ENCODE results near the gene XYLT2. TPM values are rescaled to one million over a fixed set of nuclear protein-coding genes. Genes with fewer than 3 reads are reported as not detected.

Gene XYLT2
- total and polyA plus RNA-seq, 2 of the 13 experiments (the other 11 are each of a cell fraction or from before 2014, with no cell fraction given), result 17.0 to 22.1 TPM

- TF ChIP-seq ZFP91 (CRISPR knock-in tag; IDR thresholded peaks at IDR 0.05; ENCODE audit: borderline replicate concordance) (peak; percentile 90), KAT2B (IDR thresholded peaks at IDR 0.05; ENCODE audit: borderline replicate concordance, low read depth, low read length) (no peak), IRF1 (CRISPR knock-in tag; IDR thresholded peaks at IDR 0.05; ENCODE audit: low read depth) (no peak), KDM4B (CRISPR knock-in tag; IDR thresholded peaks at IDR 0.05) (no peak), FOXK2 (IDR thresholded peaks at IDR 0.05) (no peak), ZBTB7B (CRISPR knock-in tag; IDR thresholded peaks at IDR 0.05) (peak; percentile 39; the same call in 1 of the 2 replicates), ZSCAN21 (CRISPR knock-in tag; IDR thresholded peaks at IDR 0.05; ENCODE audit: borderline replicate concordance) (peak; percentile 40; the same call in 1 of the 2 replicates), GATAD1 (CRISPR knock-in tag; IDR thresholded peaks at IDR 0.05) (no peak; the same call in 1 of the 2 replicates), ZKSCAN8 (CRISPR knock-in tag; IDR thresholded peaks at IDR 0.05; ENCODE audit: borderline replicate concordance) (no peak), MYNN (CRISPR knock-in tag; IDR thresholded peaks at IDR 0.05; ENCODE audit: low read depth) (no peak), ZNF713 (CRISPR knock-in tag; IDR thresholded peaks at IDR 0.05) (no peak), MTERF4 (CRISPR knock-in tag; IDR thresholded peaks at IDR 0.05) (peak; percentile 89; the same call in 1 of the 2 replicates), ZNF546 (CRISPR knock-in tag; conservative IDR thresholded peaks at IDR 0.05) (0 out of 2 replicates have a peak, but pooled peaks have one; percentile 29), ZNF777 (CRISPR knock-in tag; IDR thresholded peaks at IDR 0.05) (peak; percentile 82), MZF1 (CRISPR knock-in tag; IDR thresholded peaks at IDR 0.05; ENCODE audit: borderline replicate concordance) (no peak), SIX4 (CRISPR knock-in tag; IDR thresholded peaks at IDR 0.05) (no peak), GABPA (IDR thresholded peaks at IDR 0.05; ENCODE audit: low read depth, low read length) (no peak), GABPA (CRISPR knock-in tag; IDR thresholded peaks at IDR 0.05; ENCODE audit: low read depth) (no peak), SCMH1 (CRISPR knock-in tag; IDR thresholded peaks at IDR 0.05; ENCODE audit: borderline replicate concordance) (no peak), MIXL1 (CRISPR knock-in tag; IDR thresholded peaks at IDR 0.05) (0 out of 2 replicates have a peak, but pooled peaks have one; percentile 14), NFRKB (IDR thresholded peaks at IDR 0.05) (no peak), TOPORS (CRISPR knock-in tag; IDR thresholded peaks at IDR 0.05) (no peak; the same call in 1 of the 2 replicates), KLF13 (CRISPR knock-in tag; IDR thresholded peaks at IDR 0.05) (no peak), ZGPAT (CRISPR knock-in tag; IDR thresholded peaks at IDR 0.05) (no peak; the same call in 1 of the 2 replicates)
Measured at GRCh38 chr17:50345432-50346312, at the start of gene XYLT2 (continued).

Measured in HepG2 (cell line).